Measurements from ENCODE around the gene FPGT. TPM values are rescaled to one million over a fixed set of nuclear protein-coding genes. Genes with fewer than 3 reads are reported as not detected.

FPGT gene
- total and polyA plus RNA-seq, 4 donors: 5.2 to 19.2 (median 10.0) TPM

GRCh38 chr1:74197255-74197654 lies 787 bp upstream of the FPGT start:
- H3K4me3 ChIP-seq (ENCODE audit: low read depth in 1 of 3, low read length in 3 of 3): peak overlapping the region in 1 of 3 donors; percentile 73
- no peaks in the 10 kb centered on the region for H3K27me3 ChIP-seq (ENCODE audit: control insufficient read depth in 4 of 4, insufficient read depth in 4 of 4, low read length in 3 of 4)
- 88% methylated on average over 5 of the region's 5 CpGs for WGBS
- H3K4me1 ChIP-seq (ENCODE audit: control insufficient read depth in 4 of 4, insufficient read depth in 4 of 4, low read length in 3 of 4): peaks cover 0 to 7% (median 2%) of the 10 kb centered on the region in 4 donors
- no peak for TF ChIP-seq FOXA1 (IDR thresholded peaks at IDR 0.05)
- no peak for TF ChIP-seq NR2F2 (IDR thresholded peaks at IDR 0.05)
- TF ChIP-seq FOXA2 (IDR thresholded peaks at IDR 0.05): no peak
- TF ChIP-seq, protein P1, sequence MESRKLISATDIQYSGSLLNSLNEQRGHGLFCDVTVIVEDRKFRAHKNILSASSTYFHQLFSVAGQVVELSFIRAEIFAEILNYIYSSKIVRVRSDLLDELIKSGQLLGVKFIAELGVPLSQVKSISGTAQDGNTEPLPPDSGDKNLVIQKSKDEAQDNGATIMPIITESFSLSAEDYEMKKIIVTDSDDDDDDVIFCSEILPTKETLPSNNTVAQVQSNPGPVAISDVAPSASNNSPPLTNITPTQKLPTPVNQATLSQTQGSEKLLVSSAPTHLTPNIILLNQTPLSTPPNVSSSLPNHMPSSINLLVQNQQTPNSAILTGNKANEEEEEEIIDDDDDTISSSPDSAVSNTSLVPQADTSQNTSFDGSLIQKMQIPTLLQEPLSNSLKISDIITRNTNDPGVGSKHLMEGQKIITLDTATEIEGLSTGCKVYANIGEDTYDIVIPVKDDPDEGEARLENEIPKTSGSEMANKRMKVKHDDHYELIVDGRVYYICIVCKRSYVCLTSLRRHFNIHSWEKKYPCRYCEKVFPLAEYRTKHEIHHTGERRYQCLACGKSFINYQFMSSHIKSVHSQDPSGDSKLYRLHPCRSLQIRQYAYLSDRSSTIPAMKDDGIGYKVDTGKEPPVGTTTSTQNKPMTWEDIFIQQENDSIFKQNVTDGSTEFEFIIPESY (IDR thresholded peaks at IDR 0.05): no peak
- TF ChIP-seq HNF4G (IDR thresholded peaks at IDR 0.05): no peak
- TF ChIP-seq GABPA (IDR thresholded peaks at IDR 0.05 in 1 of 2, conservative IDR thresholded peaks at IDR 0.05 in 1 of 2): no peak
- no peak for TF ChIP-seq YY1 (IDR thresholded peaks at IDR 0.05)
- TF ChIP-seq TAF1 (conservative IDR thresholded peaks at IDR 0.05): no peak
- H3K36me3 ChIP-seq (ENCODE audit: control insufficient read depth in 4 of 4, insufficient read depth in 3 of 4, low read depth in 1 of 4, low read length in 3 of 4): peaks cover 0 to 5% (median under 1%) of the 10 kb centered on the region in 4 donors
- no peak overlapping the region for H3K9ac ChIP-seq (ENCODE audit: low read depth in 1 of 2, low read length in 2 of 2)
- no peaks in the 10 kb centered on the region for H3K9me3 ChIP-seq (ENCODE audit: control insufficient read depth in 4 of 4, low read length in 3 of 4)
- DNase-seq (ENCODE audit: low spot score): no peak
- peak overlapping the region; percentile 74 to 83 for H3K27ac ChIP-seq (ENCODE audit: low read depth in 1 of 2, low read length in 2 of 2)

DNA sequence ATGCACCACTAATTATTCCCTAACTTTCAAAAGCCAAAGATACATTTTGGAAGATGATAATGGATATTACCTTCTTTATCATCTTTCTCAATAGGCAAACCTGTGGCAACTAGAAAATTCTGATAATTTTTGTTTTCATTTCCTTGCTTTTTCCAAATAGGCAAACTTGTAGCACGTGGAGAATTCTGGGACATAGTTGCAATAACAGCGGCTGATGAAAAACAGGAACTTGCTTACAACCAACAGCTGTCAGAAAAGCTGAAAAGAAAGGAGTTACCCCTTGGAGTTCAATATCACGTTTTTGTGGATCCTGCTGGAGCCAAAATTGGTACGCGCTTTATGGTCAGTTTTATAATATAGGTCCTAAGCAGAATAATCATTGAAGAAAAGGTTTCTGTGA lies 1.5 kb downstream of the FPGT start:
- DNase-seq (ENCODE audit: low spot score): no peak
- Histone ChIP-seq H3K4me1 (ENCODE audit: control insufficient read depth in 4 of 4, insufficient read depth in 4 of 4, low read length in 3 of 4) (peaks cover 0 to 7% (median 2%) of the 10 kb centered on the region in 4 donors), H3K36me3 (ENCODE audit: control insufficient read depth in 4 of 4, insufficient read depth in 3 of 4, low read depth in 1 of 4, low read length in 3 of 4) (peaks cover 0 to 9% (median 3%) of the 10 kb centered on the region in 4 donors), H3K9ac (ENCODE audit: low read depth in 1 of 2, low read length in 2 of 2) (peak overlapping the region in 1 of 2 donors; percentile 29), H3K27me3 (ENCODE audit: control insufficient read depth in 4 of 4, insufficient read depth in 4 of 4, low read length in 3 of 4) (no peaks in the 10 kb centered on the region), H3K4me3 (ENCODE audit: low read depth in 1 of 3, low read length in 3 of 3) (no peak overlapping the region), H3K27ac (ENCODE audit: low read depth in 1 of 2, low read length in 2 of 2) (no peak overlapping the region), H3K9me3 (ENCODE audit: control insufficient read depth in 4 of 4, low read length in 3 of 4) (no peaks in the 10 kb centered on the region)
- 81% methylated on average over 5 of the region's 5 CpGs for WGBS
- TF ChIP-seq, protein P1 (IDR thresholded peaks at IDR 0.05): no peak
- TF ChIP-seq EGR1 (IDR thresholded peaks at IDR 0.05; ENCODE audit: low read depth in 2 of 2): no peak
- TF ChIP-seq SP1 (IDR thresholded peaks at IDR 0.05): no peak
- TF ChIP-seq, protein P2, sequence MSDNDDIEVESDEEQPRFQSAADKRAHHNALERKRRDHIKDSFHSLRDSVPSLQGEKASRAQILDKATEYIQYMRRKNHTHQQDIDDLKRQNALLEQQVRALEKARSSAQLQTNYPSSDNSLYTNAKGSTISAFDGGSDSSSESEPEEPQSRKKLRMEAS (IDR thresholded peaks at IDR 0.05): no peak
- no peak for TF ChIP-seq RAD21 (IDR thresholded peaks at IDR 0.05)
- TF ChIP-seq JUND (IDR thresholded peaks at IDR 0.05): no peak
- no peak for TF ChIP-seq NR2F2 (IDR thresholded peaks at IDR 0.05)
- TF ChIP-seq FOXA2 (IDR thresholded peaks at IDR 0.05): no peak
- TF ChIP-seq FOXA1 (IDR thresholded peaks at IDR 0.05): no peak
- no peak for TF ChIP-seq ATF3 (IDR thresholded peaks at IDR 0.05)
- no peak for TF ChIP-seq TAF1 (conservative IDR thresholded peaks at IDR 0.05)
- TF ChIP-seq, protein P3, sequence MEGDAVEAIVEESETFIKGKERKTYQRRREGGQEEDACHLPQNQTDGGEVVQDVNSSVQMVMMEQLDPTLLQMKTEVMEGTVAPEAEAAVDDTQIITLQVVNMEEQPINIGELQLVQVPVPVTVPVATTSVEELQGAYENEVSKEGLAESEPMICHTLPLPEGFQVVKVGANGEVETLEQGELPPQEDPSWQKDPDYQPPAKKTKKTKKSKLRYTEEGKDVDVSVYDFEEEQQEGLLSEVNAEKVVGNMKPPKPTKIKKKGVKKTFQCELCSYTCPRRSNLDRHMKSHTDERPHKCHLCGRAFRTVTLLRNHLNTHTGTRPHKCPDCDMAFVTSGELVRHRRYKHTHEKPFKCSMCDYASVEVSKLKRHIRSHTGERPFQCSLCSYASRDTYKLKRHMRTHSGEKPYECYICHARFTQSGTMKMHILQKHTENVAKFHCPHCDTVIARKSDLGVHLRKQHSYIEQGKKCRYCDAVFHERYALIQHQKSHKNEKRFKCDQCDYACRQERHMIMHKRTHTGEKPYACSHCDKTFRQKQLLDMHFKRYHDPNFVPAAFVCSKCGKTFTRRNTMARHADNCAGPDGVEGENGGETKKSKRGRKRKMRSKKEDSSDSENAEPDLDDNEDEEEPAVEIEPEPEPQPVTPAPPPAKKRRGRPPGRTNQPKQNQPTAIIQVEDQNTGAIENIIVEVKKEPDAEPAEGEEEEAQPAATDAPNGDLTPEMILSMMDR (IDR thresholded peaks at IDR 0.05; ENCODE audit: low read depth, low read length, missing input control): no peak
- no peak for TF ChIP-seq HNF4A (conservative IDR thresholded peaks at IDR 0.05)
- no peak for TF ChIP-seq YY1 (IDR thresholded peaks at IDR 0.05)

Measured in liver (tissue), 9 donors.